HEK293 (cell line): ENCODE measurements around the gene LARGE1.

Source experiments
- MYNN ChIP-seq: fragments of 450-650 bp; formaldehyde crosslinking; IDR thresholded peaks from 2 replicates; pipeline ENCODE4 v1.5.1; 2016; ENCODE audit warnings: missing biosample characterization, missing genetic modification characterization, borderline replicate concordance
- ZBTB1 ChIP-seq: fragments of 450-650 bp; formaldehyde crosslinking; IDR thresholded peaks from 2 replicates; pipeline ENCODE4 v1.5.1; 2016; ENCODE audit warnings: missing biosample characterization, missing genetic modification characterization
- ZNF19 ChIP-seq: fragments of 450-650 bp; formaldehyde crosslinking; IDR thresholded peaks from 2 replicates; pipeline ENCODE4; 2016; ENCODE audit warnings: missing biosample characterization, missing genetic modification characterization, low read depth
- ZNF23 ChIP-seq: fragments of 450-650 bp; formaldehyde crosslinking; IDR thresholded peaks from 2 replicates; pipeline ENCODE4 v1.5.1; 2016; ENCODE audit warnings: missing biosample characterization, missing genetic modification characterization, borderline replicate concordance
- ZNF549 ChIP-seq: fragments of 450-650 bp; IDR thresholded peaks from 2 replicates; pipeline ENCODE4 v1.5.1; 2018; ENCODE audit warnings: missing biosample characterization, missing genetic modification characterization, mild to moderate bottlenecking, inconsistent platforms, moderate library complexity
- TF ChIP-seq, protein P1 (sequence below): fragments of 450-650 bp; formaldehyde crosslinking; IDR thresholded peaks from 2 replicates; pipeline ENCODE4 v1.5.1; 2016; ENCODE audit warnings: missing biosample characterization, missing genetic modification characterization
- TF ChIP-seq, protein P2 (sequence below): IDR thresholded peaks from 2 replicates; pipeline ENCODE4 v1.6.1; 2011; ENCODE audit warnings: mild to moderate bottlenecking, low read depth, low read length, borderline replicate concordance
- TF ChIP-seq, protein P3 (sequence below): fragments of 450-650 bp; formaldehyde crosslinking; IDR thresholded peaks from 2 replicates; pipeline ENCODE4 v1.5.1; 2016; ENCODE audit warnings: missing biosample characterization, missing genetic modification characterization

DNA sequence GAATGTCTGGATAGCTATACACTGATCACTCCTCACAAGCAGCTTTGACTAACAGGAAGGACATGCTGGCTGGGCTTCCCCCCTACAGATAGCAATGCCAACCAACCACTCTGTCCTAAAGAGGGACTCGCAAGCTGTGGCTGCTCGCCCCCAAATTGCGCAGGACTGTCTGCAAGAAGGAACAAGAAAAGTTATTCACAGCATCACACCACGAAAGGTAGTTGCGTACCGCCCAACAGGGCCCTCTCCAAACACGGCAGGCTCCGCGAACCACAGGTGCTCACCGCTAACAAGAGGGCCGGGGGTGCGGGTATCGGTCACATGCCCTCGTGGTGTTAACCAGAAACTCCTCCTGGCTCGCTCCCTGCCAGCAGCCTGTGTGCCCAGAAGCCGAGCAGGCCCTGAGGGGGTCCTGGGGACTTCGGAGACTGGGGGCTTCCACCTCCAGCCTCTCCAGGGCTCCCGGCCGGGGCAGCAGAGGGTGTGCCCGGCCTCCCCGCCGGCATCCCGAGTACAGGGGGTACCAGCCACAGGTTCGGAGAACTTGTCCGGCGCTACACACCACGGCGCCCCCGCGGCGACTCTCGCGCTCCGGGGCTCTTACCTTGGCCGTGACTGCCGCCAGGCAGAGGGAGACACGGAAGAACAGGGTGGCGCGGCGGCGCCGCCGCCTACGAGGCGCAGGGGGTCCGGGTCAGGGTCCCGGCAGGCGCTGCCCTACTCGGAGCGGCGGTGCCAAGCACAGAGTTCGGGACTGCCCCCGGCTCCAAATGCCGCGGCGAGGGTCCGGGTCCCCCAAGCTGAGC lies 682 bp downstream of the LARGE1 start:
- TF ChIP-seq ZNF19 (no peak), ZBTB1 (tag by site-specific recombination) (no peak), ZNF549 (tag by site-specific recombination) (no peak), MYNN (no peak), ZNF23 (tag by site-specific recombination) (no peak)
- TF ChIP-seq, protein P1, sequence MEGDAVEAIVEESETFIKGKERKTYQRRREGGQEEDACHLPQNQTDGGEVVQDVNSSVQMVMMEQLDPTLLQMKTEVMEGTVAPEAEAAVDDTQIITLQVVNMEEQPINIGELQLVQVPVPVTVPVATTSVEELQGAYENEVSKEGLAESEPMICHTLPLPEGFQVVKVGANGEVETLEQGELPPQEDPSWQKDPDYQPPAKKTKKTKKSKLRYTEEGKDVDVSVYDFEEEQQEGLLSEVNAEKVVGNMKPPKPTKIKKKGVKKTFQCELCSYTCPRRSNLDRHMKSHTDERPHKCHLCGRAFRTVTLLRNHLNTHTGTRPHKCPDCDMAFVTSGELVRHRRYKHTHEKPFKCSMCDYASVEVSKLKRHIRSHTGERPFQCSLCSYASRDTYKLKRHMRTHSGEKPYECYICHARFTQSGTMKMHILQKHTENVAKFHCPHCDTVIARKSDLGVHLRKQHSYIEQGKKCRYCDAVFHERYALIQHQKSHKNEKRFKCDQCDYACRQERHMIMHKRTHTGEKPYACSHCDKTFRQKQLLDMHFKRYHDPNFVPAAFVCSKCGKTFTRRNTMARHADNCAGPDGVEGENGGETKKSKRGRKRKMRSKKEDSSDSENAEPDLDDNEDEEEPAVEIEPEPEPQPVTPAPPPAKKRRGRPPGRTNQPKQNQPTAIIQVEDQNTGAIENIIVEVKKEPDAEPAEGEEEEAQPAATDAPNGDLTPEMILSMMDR (tag by site-specific recombination), result no peak
- TF ChIP-seq, protein P2, sequence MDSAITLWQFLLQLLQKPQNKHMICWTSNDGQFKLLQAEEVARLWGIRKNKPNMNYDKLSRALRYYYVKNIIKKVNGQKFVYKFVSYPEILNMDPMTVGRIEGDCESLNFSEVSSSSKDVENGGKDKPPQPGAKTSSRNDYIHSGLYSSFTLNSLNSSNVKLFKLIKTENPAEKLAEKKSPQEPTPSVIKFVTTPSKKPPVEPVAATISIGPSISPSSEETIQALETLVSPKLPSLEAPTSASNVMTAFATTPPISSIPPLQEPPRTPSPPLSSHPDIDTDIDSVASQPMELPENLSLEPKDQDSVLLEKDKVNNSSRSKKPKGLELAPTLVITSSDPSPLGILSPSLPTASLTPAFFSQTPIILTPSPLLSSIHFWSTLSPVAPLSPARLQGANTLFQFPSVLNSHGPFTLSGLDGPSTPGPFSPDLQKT, result no peak
- TF ChIP-seq, protein P3, sequence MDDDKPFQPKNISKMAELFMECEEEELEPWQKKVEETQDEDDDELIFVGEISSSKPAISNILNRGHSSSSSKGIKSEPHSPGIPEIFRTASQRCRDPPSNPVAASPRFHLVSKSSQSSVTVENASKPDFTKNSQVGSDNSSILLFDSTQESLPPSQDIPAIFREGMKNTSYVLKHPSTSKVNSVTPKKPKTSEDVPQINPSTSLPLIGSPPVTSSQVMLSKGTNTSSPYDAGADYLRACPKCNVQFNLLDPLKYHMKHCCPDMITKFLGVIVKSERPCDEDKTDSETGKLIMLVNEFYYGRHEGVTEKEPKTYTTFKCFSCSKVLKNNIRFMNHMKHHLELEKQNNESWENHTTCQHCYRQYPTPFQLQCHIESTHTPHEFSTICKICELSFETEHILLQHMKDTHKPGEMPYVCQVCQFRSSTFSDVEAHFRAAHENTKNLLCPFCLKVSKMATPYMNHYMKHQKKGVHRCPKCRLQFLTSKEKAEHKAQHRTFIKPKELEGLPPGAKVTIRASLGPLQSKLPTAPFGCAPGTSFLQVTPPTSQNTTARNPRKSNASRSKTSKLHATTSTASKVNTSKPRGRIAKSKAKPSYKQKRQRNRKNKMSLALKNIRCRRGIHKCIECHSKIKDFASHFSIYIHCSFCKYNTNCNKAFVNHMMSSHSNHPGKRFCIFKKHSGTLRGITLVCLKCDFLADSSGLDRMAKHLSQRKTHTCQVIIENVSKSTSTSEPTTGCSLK (tag by site-specific recombination), result no peak
